Neural cell (in vitro differentiated cells): ENCODE data around the gene KREMEN1. TPM values are rescaled to one million over a fixed set of nuclear protein-coding genes. Genes with fewer than 3 reads are reported as not detected.

Experiments used
- H2AFZ ChIP-seq: fragments of 200-600, 300-800 bp; sonication (generic), shearing (Covaris generic); 2 replicates; pipeline ENCODE4 v1.6.0; 2014; ENCODE audit warnings: low read depth, mild to moderate bottlenecking, antibody characterized with exemption, low read length, moderate library complexity
- H3F3A ChIP-seq: fragments of 200-600 bp; shearing (Covaris generic); 2 replicates; pipeline ENCODE4 v1.6.1; 2016; ENCODE audit warnings: mild to moderate bottlenecking, moderate library complexity, mixed read lengths, antibody characterized with exemption, low read length; ENCODE audit not compliant: insufficient read depth, poor library complexity, severe bottlenecking
- H3K27ac ChIP-seq: fragments of 200-600, 300-800 bp; sonication (generic), shearing (Covaris generic); 2 replicates; pipeline ENCODE4 v1.5.1; 2014; ENCODE audit warnings: mild to moderate bottlenecking, low read length, moderate library complexity
- H3K27me3 ChIP-seq: fragments of 300-800, 200-600 bp; sonication (generic), shearing (Covaris generic); 2 replicates; pipeline ENCODE4 v1.6.0; 2014; ENCODE audit warnings: mild to moderate bottlenecking, low read depth, low read length, moderate library complexity; ENCODE audit not compliant: insufficient read depth
- H3K36me3 ChIP-seq: fragments of 300-800, 200-600 bp; sonication (generic), shearing (Covaris generic); 2 replicates; pipeline ENCODE4 v1.5.1; 2014; ENCODE audit warnings: mild to moderate bottlenecking, antibody characterized with exemption, low read length, moderate library complexity; ENCODE audit not compliant: insufficient read depth
- H3K4me2 ChIP-seq: fragments of 300-800, 200-600 bp; sonication (generic), shearing (Covaris generic); 2 replicates; pipeline ENCODE4 v1.6.0; 2014; ENCODE audit warnings: mild to moderate bottlenecking, low read length
- H3K4me3 ChIP-seq: fragments of 300-800, 200-600 bp; sonication (generic), shearing (Covaris generic); 2 replicates; pipeline ENCODE4 v1.5.1; 2014; ENCODE audit warnings: mild to moderate bottlenecking, low read length, moderate library complexity
- H3K79me2 ChIP-seq: fragments of 200-600 bp; shearing (Covaris generic); replicated peaks from 2 replicates; pipeline ENCODE4 v1.6.0; 2014; ENCODE audit warnings: mild to moderate bottlenecking, low read length, moderate library complexity; ENCODE audit not compliant: insufficient read depth
- H3K9ac ChIP-seq: fragments of 300-800, 200-600 bp; sonication (generic), shearing (Covaris generic); 2 replicates; pipeline ENCODE4 v1.6.1; 2016; ENCODE audit warnings: mild to moderate bottlenecking, low read length, mixed read lengths
- H3K9me2 ChIP-seq: fragments of 200-600 bp; shearing (Covaris generic); 2 replicates; pipeline ENCODE4 v1.6.1; 2016; ENCODE audit warnings: mild to moderate bottlenecking, low read length, mixed read lengths; ENCODE audit not compliant: insufficient read depth
- H3K9me3 ChIP-seq: fragments of 200-600, 300-800 bp; sonication (generic), shearing (Covaris generic); 2 replicates; pipeline ENCODE4 v1.6.1; 2016; ENCODE audit warnings: mild to moderate bottlenecking, mixed run types, low read length, moderate library complexity, mixed read lengths
- H4K20me1 ChIP-seq: fragments of 200-600 bp; shearing (Covaris generic); 2 replicates; pipeline ENCODE4 v1.6.1; 2016; ENCODE audit warnings: mild to moderate bottlenecking, mixed run types; ENCODE audit not compliant: insufficient read depth
- EP300 ChIP-seq: fragments of 450-650 bp; conservative IDR thresholded peaks from 2 replicates; pipeline ENCODE4 v1.6.1; 2014; ENCODE audit warnings: antibody characterized with exemption, mild to moderate bottlenecking, moderate library complexity; ENCODE audit not compliant: poor library complexity, severe bottlenecking
- EZH2 ChIP-seq: fragments of 200-600, 300-800 bp; shearing (Covaris generic), sonication (generic); IDR thresholded peaks from 2 replicates; pipeline ENCODE4 v1.6.1; 2014; ENCODE audit warnings: antibody characterized with exemption, low read length, borderline replicate concordance, mild to moderate bottlenecking; ENCODE audit not compliant: insufficient read depth, poor library complexity, severe bottlenecking
- MXI1 ChIP-seq: fragments of 450-650 bp; conservative IDR thresholded peaks from 2 replicates; pipeline ENCODE4 v1.6.1; 2014; ENCODE audit warnings: antibody characterized with exemption, mild to moderate bottlenecking; ENCODE audit not compliant: poor library complexity, severe bottlenecking
- POLR2AphosphoS5 ChIP-seq: IDR thresholded peaks from 2 replicates; pipeline ENCODE4 v1.6.1; 2012
- RAD21 ChIP-seq: fragments of 450-650 bp; conservative IDR thresholded peaks from 2 replicates; pipeline ENCODE4 v1.6.1; 2014; ENCODE audit warnings: antibody characterized with exemption, mild to moderate bottlenecking, moderate library complexity
- SMC3 ChIP-seq: fragments of 450-650 bp; conservative IDR thresholded peaks from 2 replicates; pipeline ENCODE4 v1.6.1; 2014; ENCODE audit warnings: antibody characterized with exemption, mild to moderate bottlenecking, moderate library complexity; ENCODE audit not compliant: poor library complexity
- TAF1 ChIP-seq: IDR thresholded peaks from 2 replicates; pipeline ENCODE4 v1.6.1; 2012; ENCODE audit warnings: low read depth
- polyA plus RNA-seq: library from polyadenylated mRNA; depleted of rRNA; stranded (reverse); fragments of >200 nt; gene quantifications from 2 replicates; pipeline ENCODE4 v1.2.3, GENCODE V29; 2014
- TF ChIP-seq, protein P1 (sequence below): fragments of 450-650 bp; IDR thresholded peaks from 2 replicates; pipeline ENCODE4 v1.5.1; 2014; ENCODE audit warnings: antibody characterized with exemption, mild to moderate bottlenecking, moderate library complexity; ENCODE audit not compliant: poor library complexity, severe bottlenecking
- TF ChIP-seq, protein P2 (sequence below): IDR thresholded peaks from 2 replicates; pipeline ENCODE4 v1.6.1; 2012; ENCODE audit warnings: borderline replicate concordance

The KREMEN1 gene
- polyA plus RNA-seq, 1 donor from 2014 or later: 3.3 TPM

GRCh38 chr22:29105468-29105867 lies 32.6 kb downstream of the KREMEN1 start:
- Histone ChIP-seq H4K20me1 (no peaks in the 10 kb centered on the region), H3K9ac (no peak overlapping the region), H3K9me3 (no peaks in the 10 kb centered on the region), H3K27ac (no peak overlapping the region), H3K4me3 (no peak overlapping the region), H3K9me2 (no peaks in the 10 kb centered on the region), H3K36me3 (no peaks in the 10 kb centered on the region), H3K27me3 (no peaks in the 10 kb centered on the region), H3K79me2 (no peaks in the 10 kb centered on the region), H3F3A (no peaks in the 10 kb centered on the region), H2AFZ (no peak overlapping the region), H3K4me2 (no peak overlapping the region)
- no peak for TF ChIP-seq EP300
- no peak for TF ChIP-seq MXI1
- no peak for TF ChIP-seq TAF1
- TF ChIP-seq, protein P1, sequence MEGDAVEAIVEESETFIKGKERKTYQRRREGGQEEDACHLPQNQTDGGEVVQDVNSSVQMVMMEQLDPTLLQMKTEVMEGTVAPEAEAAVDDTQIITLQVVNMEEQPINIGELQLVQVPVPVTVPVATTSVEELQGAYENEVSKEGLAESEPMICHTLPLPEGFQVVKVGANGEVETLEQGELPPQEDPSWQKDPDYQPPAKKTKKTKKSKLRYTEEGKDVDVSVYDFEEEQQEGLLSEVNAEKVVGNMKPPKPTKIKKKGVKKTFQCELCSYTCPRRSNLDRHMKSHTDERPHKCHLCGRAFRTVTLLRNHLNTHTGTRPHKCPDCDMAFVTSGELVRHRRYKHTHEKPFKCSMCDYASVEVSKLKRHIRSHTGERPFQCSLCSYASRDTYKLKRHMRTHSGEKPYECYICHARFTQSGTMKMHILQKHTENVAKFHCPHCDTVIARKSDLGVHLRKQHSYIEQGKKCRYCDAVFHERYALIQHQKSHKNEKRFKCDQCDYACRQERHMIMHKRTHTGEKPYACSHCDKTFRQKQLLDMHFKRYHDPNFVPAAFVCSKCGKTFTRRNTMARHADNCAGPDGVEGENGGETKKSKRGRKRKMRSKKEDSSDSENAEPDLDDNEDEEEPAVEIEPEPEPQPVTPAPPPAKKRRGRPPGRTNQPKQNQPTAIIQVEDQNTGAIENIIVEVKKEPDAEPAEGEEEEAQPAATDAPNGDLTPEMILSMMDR: no peak
- TF ChIP-seq, protein P2, sequence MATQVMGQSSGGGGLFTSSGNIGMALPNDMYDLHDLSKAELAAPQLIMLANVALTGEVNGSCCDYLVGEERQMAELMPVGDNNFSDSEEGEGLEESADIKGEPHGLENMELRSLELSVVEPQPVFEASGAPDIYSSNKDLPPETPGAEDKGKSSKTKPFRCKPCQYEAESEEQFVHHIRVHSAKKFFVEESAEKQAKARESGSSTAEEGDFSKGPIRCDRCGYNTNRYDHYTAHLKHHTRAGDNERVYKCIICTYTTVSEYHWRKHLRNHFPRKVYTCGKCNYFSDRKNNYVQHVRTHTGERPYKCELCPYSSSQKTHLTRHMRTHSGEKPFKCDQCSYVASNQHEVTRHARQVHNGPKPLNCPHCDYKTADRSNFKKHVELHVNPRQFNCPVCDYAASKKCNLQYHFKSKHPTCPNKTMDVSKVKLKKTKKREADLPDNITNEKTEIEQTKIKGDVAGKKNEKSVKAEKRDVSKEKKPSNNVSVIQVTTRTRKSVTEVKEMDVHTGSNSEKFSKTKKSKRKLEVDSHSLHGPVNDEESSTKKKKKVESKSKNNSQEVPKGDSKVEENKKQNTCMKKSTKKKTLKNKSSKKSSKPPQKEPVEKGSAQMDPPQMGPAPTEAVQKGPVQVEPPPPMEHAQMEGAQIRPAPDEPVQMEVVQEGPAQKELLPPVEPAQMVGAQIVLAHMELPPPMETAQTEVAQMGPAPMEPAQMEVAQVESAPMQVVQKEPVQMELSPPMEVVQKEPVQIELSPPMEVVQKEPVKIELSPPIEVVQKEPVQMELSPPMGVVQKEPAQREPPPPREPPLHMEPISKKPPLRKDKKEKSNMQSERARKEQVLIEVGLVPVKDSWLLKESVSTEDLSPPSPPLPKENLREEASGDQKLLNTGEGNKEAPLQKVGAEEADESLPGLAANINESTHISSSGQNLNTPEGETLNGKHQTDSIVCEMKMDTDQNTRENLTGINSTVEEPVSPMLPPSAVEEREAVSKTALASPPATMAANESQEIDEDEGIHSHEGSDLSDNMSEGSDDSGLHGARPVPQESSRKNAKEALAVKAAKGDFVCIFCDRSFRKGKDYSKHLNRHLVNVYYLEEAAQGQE: no peak
- no peak for TF ChIP-seq RAD21
- TF ChIP-seq SMC3: no peak
- TF ChIP-seq EZH2: no peak
- TF ChIP-seq POLR2AphosphoS5: no peak

DNA sequence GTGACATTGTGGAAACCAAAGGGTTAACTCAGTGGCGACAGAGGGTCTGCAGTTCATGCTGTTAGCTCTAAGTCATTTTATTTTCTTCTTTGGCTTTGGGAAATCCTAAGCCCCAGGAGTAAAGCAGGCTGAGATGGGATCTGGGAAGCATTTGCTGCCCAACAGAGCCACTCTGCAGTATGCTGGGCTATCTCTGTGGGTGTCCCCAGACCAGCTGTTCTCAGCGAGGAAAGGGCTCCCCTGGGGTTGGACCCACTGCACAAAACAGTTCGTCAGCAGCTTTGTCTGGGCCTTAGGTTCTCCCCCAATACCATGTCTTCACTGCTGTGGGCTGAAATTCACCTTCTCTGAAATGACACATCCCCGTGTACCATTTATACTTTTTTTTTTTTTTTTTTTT lies 34.0 kb downstream of the KREMEN1 start:
- no peaks in the 10 kb centered on the region for H3K27me3 ChIP-seq
- H3K4me2 ChIP-seq: no peak overlapping the region
- H3K79me2 ChIP-seq: no peaks in the 10 kb centered on the region
- H3K36me3 ChIP-seq: no peaks in the 10 kb centered on the region
- H3K27ac ChIP-seq: no peak overlapping the region
- no peaks in the 10 kb centered on the region for H3K9me3 ChIP-seq
- TF ChIP-seq, protein P2: no peak
- TF ChIP-seq, protein P1: no peak
- TF ChIP-seq EZH2: no peak
- H4K20me1 ChIP-seq: no peaks in the 10 kb centered on the region
- no peak overlapping the region for H3K9ac ChIP-seq
- no peaks in the 10 kb centered on the region for H3K9me2 ChIP-seq
- no peak overlapping the region for H2AFZ ChIP-seq
- H3F3A ChIP-seq: no peaks in the 10 kb centered on the region
- no peak overlapping the region for H3K4me3 ChIP-seq
